OCI-M2 (cell line): ENCODE results near the gene FTL.

Experiments used
- DNase-seq: peaks from one replicate; lab custom pipeline; 2025; ENCODE audit not compliant: unreplicated experiment; lab: John Stamatoyannopoulos, UW

Gene FTL

DNA sequence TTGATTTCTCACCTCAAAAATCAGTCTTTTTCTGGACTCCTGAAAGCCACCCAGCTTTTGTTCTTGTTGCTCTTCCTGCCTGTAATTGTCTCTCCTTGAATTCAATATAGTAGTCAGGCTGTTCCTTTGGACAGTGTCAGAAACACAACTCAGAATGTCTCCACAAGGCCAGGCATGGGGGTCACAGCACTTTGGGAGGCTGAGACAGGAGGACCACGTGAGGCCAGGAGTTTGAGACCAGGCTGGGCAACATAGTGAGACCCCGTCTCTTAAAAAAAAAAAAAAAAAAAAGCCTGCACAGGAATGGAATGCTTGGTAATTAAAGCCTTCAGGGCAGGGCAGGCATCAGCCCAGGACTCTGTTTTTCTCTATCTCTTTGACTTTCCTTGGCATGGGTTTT, 19.3 kb upstream of the FTL start:
- DNase-seq, result no peak

DNA sequence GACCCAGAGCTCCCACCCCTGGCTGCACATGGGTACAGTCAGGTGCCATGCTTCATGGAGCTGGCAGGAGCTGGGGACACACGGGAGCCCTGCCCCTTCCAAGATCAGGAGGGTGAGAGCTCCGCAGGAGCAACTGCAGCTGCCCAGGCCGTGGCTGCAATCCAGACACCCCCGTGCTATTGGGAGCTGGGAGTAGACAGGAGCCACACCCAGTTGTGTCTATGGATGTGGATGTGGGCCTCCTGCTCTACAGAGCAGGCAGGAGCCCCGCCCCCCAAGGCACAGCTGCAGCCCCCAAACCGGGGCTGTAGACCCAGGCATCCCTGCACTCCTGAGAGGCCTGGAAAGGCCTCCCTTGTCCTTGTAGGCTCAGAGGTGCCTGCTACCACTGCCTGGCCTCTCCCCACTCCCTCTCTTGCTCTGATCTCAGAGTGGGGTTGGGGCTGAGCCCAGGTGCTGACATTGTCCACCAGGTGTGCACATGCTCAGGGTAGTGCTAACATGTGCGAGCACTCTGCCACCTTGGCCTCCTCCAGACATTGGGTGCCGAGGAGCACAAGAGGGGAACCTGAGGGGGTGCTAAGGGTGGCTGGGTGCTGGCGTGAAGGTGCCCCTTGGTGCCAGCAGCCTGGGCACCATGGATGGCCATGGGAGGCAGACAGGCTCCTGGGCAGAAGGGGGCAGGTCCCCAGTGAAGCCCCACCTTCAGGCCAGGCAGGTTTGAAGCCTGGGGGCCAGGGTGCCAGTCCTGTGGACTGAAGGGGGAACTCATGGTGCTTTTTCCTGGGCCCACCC, 18.4 kb upstream of the FTL start:
- no peak for DNase-seq

DNA sequence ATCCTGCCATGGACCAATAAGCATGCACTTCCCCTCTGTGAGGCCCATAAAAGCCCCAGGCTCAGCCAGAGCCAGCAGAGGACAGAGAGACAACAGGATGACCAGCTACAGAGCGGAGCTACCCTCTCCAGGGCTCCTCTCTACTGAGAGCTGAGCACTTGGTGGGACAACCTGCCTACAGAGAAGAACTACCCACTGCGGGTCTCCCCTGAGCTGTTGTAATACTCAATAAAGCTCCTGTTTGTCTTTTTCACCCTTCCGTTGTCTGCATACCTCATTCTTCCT, 17.9 kb upstream of the FTL start:
- no peak for DNase-seq

DNA sequence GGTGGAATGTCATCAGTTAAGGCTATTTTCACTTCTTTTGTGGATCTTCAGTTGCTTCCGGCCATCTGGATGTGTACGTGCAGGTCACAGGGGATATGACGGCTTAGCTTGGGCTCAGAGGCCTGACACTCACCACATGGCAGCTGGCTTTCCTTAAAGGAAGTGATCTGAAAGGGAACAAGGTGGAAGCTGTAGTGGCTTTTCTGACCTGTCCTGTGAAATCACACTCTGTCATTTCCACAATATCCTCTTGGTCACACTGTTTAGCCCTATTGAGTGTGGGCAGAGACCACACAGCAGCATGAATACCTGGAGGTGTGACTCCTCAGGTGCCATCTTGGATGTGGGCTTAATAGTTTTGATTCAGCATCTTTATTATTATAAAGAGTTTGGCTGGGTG, 14.9 kb upstream of the FTL start:
- DNase-seq, result no peak

DNA sequence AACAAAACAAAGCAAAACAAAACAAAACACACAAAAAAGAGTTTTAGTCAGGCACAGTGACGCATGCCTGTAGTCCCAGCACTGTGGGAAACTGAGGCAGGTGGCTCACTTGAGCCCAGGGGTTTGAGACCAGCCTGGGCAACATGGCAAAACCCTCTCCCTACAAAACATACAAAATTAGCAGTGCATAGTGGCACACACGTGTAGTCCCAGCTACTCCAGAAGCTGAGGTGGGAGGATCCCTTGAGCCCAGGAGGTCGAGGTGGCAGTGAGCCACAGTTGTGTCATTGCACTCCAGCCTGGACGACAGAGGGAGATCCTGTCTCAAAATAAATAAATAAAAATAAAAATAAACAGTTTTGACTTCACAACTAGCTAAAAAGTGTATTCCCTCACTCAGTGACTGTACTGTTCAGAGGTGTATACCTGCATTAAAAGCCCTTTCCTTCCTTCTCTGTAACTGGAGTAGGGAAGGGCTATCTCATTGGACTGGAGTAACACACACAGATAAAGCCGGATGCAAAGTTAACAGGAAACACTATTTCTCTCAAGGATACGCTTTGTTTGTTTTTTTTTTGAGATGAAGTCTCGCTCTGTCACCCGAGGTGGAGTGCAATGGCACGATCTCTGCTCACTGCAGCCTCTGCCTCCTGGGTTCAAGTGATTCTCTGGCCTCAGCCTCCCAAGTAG, 14.1 kb upstream of the FTL start:
- no peak for DNase-seq

DNA sequence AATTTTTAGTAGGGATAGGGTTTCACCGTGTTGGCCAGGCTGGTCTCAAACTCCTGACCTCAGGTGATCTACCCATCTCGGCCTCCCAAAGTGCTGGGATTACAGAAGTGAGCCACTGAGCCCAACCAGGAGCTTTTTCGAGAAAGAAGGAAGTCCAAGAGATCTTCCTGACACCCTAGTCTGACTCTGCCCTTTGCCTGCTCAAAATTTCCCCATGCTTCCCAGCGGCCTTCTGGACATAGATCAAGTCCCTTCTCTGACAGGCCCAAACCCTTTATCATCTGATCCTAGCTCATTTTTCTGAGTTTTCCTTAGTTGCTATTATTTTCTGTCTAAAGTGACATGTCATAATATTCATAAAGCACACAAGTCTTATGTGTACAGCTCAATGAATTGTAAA, 12.0 kb upstream of the FTL start:
- no peak for DNase-seq

DNA sequence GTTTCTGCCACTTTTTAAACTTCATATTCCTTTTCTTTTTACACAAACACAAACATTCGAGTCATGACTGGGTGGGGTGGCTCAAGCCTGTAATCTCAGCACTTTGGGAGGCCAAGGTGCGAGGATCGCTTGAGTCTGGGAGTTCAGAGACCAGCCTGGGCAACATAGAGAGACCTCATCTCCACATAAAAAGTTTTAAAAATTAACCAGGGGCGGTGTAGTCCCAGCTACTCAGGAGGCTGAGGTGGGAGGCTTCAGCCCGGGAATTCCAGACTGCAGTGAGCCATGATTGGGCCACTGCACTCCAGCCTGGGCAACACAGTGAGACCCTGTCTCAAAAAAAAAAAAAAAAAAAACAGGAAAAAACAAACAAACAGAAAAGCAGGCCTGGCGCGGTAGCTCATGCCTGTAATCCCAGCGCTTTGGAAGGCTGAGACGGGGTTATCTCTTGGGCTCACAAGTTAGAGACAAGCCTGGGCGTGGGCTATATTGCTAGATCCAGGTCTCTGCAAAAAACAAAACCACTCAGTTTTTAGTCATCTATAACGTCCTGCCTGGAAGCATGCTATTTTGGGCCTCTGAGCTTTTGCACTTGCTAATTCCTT, 11.0 kb upstream of the FTL start:
- DNase-seq, result no peak

DNA sequence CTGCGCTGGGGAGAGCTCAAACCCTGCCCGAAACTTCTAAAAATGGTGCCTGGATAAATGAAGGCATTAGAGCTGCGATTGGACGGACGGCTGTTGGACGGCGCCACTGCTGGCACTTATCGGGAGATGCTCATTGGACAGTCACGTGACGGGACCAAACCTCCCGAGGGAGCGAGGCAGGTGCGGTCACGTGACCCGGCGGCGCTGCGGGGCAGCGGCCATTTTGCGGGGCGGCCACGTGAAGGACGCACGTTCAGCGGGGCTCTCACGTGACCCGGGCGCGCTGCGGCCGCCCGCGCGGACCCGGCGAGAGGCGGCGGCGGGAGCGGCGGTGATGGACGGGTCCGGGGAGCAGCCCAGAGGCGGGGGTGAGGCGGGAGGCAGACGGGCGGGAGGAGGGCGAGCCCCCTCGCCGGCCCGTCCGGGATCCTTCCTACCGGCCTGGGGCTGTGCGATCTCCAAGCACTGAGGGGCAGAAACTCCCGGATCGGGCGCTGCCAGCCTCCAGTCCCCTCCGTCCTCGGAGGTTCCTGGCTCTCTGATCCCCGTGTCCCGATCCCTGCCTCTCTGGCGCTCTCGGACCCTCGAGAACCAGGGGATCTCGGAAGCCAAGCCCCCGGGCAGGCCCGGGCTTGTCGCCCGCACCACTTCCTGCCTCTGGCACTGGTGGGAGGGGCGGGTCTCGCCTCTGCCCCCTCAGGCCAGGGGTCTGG, 10.4 kb upstream of the FTL start, which contains the start of gene BAX:
Gene BAX, plus strand, starts transcription at position 281 of the 713 bp plus-strand sequence. Its CDS starts 54 bp downstream, at position 335.
- peak; percentile 71 for DNase-seq

DNA sequence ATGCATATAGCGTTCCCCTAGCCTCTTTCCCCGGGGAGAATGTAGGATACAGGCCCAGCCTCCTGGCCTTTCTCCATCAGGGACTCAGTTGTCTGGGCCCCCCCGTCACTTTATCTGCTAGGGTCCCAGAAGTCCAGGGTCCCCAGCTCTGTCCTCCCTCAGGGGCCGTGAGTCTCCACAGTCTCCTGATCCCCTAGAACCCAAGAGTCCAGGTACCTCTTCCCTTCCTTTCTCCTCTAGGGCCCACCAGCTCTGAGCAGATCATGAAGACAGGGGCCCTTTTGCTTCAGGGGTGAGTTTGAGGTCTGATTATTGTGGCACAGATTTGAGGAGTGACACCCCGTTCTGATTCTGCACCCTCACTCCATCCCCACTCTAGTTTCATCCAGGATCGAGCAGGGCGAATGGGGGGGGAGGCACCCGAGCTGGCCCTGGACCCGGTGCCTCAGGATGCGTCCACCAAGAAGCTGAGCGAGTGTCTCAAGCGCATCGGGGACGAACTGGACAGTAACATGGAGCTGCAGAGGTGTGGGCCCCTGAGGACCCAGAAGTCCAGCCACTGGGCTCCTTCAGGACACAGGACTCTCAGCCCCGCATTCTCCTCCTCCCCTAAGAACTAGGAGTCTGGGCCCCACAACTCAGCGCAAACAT, 9.7 kb upstream of the FTL start:
- no peak for DNase-seq

DNA sequence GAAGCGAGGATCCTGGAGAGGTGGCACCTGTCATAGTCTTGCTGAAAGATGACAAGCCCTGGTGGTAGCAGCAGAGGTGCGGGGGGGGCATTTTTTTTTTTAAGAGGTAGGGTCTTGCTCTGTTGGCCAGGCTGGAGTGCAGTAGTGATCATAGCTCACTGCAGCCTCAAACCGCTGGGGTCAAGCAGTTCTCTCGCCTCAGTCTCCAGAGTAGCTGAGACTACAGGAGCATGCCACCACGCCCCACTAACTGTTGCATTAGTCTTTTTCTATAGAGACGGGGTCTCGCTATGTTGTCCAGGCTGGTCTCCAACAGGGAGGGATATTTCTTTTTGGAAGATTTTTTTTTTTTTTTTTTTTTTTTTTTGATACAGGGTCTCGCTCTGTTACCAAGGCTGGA, 7.1 kb upstream of the FTL start:
- no peak for DNase-seq

DNA sequence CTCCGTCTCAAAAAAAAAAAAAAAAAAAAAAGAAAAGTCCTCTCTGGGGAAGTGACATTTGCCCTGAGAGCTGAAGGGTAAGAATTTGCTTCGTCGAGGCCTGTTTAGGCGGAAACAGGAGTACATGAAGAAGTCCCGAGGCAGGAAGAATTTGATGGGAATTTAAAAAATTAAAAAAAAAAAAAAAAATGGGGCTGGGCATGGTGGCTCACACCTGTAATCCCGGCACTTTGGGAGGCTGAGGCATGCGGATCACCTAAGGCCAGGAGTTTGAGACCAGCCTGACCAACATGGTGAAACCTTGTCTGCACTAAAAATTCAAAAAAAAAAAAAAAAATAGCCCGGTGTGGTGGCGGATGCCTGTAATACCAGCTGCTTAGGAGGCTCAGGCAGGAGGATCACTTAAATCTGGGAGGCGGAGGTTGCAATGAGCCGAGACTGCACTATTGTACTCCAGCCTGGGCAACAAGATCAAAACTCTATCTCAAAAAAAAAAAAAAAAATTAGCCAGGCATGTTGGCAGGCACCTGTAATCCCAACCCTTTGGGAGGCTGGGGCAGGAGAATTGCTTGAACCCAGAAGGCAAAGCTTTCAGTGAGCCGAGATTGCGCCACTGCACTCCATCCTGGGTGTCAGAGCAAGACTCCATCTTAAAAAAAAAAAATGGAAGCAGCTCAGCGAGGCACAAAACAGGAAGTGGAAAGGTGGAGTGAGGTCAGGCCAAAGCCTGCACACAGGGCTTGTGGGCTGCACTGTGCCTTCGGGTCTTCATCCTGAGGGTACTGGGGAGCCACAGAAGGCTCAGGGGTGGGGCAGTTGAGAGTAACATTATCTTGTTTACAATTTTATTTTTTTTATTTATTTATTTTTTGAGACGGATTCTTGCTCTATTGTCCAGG, 5.5 kb upstream of the FTL start:
- DNase-seq, result no peak

DNA sequence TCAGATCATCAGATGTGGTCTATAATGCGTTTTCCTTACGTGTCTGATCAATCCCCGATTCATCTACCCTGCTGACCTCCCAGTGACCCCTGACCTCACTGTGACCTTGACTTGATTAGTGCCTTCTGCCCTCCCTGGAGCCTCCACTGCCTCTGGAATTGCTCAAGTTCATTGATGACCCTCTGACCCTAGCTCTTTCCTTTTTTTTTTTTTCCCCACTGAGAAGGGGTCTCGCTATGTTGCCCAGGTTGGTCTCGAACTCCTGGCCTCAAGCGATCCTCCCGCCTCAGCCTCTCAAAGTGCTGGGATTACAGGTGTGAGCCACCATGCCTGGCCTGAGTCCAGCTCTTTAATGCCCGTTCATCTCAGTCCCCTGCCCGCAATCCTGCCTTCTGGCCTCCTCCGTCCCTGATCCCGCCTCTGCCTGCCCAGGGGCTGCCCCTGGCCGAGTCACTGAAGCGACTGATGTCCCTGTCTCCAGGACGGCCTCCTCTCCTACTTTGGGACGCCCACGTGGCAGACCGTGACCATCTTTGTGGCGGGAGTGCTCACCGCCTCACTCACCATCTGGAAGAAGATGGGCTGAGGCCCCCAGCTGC, 4.0 kb upstream of the FTL start:
- DNase-seq, result no peak

DNA sequence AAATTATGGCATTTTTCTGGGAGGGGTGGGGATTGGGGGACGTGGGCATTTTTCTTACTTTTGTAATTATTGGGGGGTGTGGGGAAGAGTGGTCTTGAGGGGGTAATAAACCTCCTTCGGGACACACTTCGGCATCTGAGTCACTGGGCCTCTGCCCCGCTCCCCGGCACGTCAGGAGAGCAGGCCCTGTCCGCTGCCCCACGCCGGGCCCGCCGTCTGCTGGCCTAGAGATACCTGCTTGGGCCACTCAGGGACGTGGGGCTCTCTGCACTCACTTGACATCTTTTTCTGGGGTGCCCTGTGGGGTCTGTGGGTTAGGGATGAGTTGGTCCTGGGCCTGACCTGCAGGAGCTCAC, 3.5 kb upstream of the FTL start:
- DNase-seq, result no peak

DNA sequence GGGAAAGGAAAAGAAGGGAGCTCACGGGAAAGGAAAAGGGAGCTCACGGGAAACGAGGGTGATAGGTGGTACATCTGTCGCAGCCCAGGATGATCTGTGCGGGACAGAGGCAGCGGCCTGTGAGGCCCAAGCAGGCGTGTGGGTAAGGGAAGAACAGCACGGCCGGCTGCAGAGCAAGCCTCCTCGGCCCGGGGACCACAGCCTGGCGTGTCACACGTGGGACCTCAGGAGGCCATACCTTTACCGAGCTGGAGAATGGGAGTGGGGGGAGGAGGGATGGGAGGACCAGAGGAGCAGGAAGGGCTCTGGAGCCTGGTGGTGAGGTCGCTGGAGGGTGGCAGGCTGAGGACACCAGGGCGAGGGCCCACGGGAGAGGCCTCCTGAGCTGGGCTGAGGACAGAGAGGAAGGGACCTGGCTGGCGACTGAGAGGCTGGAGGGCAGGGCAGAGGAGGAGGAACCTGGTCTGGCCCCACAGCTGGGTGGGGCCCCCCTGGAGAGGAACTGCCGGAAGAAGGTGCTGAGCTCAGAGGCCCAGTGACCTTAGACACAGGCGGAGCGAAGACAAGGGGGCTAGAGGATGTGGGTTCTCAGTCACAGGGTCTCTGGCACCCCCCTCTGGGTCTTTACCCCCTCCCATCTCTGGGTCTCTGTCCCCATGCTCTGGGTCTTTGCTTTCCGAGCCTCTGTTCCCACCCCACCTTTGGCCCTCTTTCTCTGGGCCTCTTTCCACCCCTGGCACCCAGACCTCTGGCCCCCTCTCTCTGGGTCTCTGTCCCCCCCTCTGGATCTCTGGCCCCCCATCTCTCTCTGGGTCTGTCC, 2.9 kb upstream of the FTL start:
- peak; percentile 46 for DNase-seq

DNA sequence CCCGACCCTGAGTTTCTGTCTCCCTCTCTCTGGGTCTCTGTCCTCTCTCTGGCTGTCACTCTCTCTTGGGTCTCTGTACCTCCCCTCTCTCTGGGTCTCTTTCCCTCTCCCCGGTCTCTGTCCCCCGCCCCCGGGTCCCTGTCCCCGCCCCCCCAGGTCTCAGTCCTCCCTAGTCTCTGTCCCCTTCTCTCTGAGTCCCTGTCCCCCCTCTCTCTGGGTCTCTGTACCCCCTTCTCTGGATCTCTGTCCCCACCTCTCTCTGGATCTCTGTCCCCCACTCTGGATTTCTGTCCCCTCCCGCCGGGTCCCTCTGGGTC, 2.3 kb upstream of the FTL start:
- DNase-seq, result no peak

DNA sequence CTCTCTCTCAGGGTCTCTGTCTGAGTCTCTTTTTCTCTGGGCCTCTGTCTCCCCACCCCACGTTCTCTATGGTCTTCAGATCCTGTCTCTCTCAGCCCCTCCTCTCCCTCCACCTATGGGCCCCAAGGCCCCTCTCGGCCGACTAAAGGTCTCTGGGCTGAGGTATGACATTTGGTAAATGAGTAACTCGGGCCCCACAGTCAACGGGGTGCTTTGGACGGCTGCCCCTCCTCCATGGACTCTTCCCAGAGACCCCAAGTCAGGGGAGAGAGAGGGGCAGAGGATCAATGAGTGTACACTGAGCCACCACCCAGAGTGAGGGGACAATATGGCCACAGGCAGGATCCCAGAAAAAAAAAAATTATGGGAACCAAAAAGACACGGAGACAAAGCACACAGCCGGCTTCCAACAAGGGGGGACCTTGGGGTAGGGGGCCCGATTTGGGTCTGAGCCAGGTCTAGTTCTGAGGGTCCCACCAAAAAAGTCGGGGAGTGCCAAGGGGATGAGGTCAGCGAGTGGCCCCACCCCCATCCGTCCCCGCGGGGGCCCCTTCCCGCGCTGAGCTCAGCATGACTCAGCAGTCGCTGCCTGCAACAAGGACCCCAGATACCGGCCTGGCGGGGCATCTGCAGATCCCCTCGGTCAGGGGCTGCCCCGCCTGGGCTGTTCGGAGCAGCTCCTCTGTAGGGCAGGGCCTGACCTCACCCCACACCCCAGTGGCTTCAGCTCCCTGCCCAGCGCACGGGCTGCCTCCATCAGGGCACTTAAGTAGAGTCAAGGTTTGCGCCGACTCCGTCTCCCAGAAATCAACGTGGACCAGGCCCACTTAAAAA, 1.5 kb upstream of the FTL start:
- DNase-seq, result peak; percentile 47

DNA sequence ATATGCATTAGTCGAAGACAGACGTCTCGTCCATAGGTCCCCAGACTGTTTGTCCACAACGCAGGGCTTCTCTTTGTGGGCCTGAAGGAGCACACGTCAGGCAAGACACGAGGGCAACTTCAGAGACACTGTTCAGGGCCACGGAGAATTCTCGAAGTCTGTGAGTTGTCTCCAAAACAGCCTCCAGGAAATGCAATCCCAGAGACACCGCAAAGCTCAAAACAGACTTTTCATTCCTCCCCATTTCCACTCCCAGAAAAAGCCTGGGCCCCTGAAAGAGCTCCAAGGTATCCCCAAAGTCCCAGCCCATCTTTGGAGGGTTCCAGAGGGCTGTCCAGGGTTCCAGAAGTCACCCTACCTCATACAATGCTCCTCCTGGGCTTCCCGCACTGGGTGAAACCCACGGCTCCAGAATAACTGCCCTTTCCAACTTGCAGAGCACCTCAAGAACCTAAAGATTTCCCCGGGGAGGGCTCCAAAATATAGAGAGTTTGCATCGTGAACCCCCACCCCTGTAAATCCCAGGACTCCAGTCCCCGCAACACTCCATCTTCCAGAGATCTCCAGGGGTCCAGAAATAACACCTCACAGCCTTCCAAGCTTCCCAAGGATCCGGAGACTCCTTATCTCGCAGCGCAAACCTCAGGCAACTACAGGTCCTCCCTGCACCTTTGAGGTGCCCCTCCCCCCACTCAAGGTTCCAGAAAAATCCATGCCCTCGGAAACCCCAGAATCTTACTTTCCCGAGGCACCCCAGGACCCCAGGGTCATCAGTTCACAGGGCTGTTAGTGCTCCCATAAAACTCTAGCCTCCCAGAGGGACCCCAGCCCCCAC, 687 bp upstream of the FTL start:
- DNase-seq, result no peak
